HL-60 (cell line): ENCODE data around the gene MAGEA10.

Experiments
- CTCF ChIP-seq: IDR thresholded peaks from one replicate; pipeline ENCODE4 v1.5.1; 2011; ENCODE audit warnings: low read length, control low read depth, inconsistent platforms; ENCODE audit not compliant: insufficient read depth
- REST ChIP-seq: IDR thresholded peaks from 2 replicates; pipeline ENCODE4 v1.6.1; 2012; ENCODE audit warnings: low read depth; ENCODE audit not compliant: insufficient replicate concordance

- TF ChIP-seq REST (no peak), CTCF (no peak)
These were observed 498 bp downstream of the MAGEA10 start for GRCh38 chrX:152137771-152138387.
